ENCODE measurements around the gene CD55.

Gene CD55

GRCh38 chr1:207342332-207342731, 20.9 kb downstream of the CD55 start:
- DNase-seq (ENCODE audit: low read depth in 1 of 2, low spot score in 1 of 2) = no peak
- Histone ChIP-seq H3K4me3 (replicated peaks; ENCODE audit: insufficient read depth, low read length) (no peak overlapping the region), H3K27me3 (ENCODE audit: insufficient read depth, poor library complexity, severe bottlenecking) (no peaks in the 10 kb centered on the region), H3K27ac (replicated peaks) (no peak overlapping the region)
- TF ChIP-seq SPI1 (IDR thresholded peaks at IDR 0.05; ENCODE audit: borderline replicate concordance, low read depth) = no peak
- TF ChIP-seq, protein P1, sequence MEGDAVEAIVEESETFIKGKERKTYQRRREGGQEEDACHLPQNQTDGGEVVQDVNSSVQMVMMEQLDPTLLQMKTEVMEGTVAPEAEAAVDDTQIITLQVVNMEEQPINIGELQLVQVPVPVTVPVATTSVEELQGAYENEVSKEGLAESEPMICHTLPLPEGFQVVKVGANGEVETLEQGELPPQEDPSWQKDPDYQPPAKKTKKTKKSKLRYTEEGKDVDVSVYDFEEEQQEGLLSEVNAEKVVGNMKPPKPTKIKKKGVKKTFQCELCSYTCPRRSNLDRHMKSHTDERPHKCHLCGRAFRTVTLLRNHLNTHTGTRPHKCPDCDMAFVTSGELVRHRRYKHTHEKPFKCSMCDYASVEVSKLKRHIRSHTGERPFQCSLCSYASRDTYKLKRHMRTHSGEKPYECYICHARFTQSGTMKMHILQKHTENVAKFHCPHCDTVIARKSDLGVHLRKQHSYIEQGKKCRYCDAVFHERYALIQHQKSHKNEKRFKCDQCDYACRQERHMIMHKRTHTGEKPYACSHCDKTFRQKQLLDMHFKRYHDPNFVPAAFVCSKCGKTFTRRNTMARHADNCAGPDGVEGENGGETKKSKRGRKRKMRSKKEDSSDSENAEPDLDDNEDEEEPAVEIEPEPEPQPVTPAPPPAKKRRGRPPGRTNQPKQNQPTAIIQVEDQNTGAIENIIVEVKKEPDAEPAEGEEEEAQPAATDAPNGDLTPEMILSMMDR (IDR thresholded peaks at IDR 0.05; ENCODE audit: insufficient read depth, low read length) = no peak
- no peak for TF ChIP-seq POLR2AphosphoS5 (IDR thresholded peaks at IDR 0.05; ENCODE audit: low read depth)
- TF ChIP-seq, protein P2, sequence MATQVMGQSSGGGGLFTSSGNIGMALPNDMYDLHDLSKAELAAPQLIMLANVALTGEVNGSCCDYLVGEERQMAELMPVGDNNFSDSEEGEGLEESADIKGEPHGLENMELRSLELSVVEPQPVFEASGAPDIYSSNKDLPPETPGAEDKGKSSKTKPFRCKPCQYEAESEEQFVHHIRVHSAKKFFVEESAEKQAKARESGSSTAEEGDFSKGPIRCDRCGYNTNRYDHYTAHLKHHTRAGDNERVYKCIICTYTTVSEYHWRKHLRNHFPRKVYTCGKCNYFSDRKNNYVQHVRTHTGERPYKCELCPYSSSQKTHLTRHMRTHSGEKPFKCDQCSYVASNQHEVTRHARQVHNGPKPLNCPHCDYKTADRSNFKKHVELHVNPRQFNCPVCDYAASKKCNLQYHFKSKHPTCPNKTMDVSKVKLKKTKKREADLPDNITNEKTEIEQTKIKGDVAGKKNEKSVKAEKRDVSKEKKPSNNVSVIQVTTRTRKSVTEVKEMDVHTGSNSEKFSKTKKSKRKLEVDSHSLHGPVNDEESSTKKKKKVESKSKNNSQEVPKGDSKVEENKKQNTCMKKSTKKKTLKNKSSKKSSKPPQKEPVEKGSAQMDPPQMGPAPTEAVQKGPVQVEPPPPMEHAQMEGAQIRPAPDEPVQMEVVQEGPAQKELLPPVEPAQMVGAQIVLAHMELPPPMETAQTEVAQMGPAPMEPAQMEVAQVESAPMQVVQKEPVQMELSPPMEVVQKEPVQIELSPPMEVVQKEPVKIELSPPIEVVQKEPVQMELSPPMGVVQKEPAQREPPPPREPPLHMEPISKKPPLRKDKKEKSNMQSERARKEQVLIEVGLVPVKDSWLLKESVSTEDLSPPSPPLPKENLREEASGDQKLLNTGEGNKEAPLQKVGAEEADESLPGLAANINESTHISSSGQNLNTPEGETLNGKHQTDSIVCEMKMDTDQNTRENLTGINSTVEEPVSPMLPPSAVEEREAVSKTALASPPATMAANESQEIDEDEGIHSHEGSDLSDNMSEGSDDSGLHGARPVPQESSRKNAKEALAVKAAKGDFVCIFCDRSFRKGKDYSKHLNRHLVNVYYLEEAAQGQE (IDR thresholded peaks at IDR 0.05; ENCODE audit: insufficient replicate concordance, low read depth) = no peak

DNA sequence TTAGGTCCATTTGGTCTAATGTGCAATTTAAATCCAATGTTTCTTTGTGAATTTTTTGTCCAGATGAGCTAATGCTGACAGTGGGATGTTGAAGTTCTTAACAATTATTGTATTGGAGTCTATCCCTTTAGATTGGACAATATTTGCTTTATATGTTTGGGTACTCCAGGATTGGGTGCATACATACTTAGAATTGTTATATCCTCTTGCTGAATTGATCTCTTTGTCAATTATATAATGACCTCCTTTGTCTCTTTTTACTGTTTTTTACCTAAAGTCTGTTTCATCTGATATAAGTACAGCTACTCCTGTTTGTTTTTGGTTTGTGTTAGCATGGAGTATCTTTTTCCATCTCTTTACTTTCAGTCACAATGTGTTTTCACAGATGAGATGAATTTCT, 22.2 kb downstream of the CD55 start:
- TF ChIP-seq GABPA (IDR thresholded peaks at IDR 0.05; ENCODE audit: low read depth) (no peak), SPI1 (IDR thresholded peaks at IDR 0.05; ENCODE audit: borderline replicate concordance, low read depth) (no peak)
- Histone ChIP-seq H3K4me3 (replicated peaks; ENCODE audit: insufficient read depth, low read length) (no peak overlapping the region), H3K27me3 (ENCODE audit: insufficient read depth, poor library complexity, severe bottlenecking) (no peaks in the 10 kb centered on the region), H3K27ac (replicated peaks) (no peak overlapping the region)
- no peak for DNase-seq (ENCODE audit: low read depth in 1 of 2, low spot score in 1 of 2)

DNA sequence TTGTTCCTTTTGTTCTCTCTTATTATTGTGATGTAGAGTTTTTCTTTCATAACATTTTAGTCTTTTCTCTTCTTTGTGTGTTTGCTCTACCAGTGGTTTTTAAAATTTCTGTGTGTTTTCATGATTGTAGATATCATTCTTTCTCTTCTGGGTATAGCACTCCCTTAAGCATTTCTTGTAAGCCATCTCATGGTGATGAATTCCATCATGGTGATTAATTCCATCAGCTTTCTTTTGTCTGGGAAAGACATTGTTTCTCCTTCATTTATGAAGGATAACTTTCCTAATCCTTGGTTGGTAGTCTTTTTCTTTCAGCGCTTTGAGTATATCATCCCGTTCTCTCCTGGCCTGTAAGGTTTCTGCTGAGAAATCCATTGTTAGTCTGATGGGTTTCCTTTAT, 22.7 kb downstream of the CD55 start:
- no peaks in the 10 kb centered on the region for H3K27me3 ChIP-seq (ENCODE audit: insufficient read depth, poor library complexity, severe bottlenecking)
- TF ChIP-seq SPI1 (IDR thresholded peaks at IDR 0.05; ENCODE audit: borderline replicate concordance, low read depth) = no peak
- TF ChIP-seq, protein P2 (IDR thresholded peaks at IDR 0.05; ENCODE audit: insufficient replicate concordance, low read depth) = no peak
- no peak for TF ChIP-seq POLR2AphosphoS5 (IDR thresholded peaks at IDR 0.05; ENCODE audit: low read depth)
- TF ChIP-seq, protein P1 (IDR thresholded peaks at IDR 0.05; ENCODE audit: insufficient read depth, low read length) = no peak
- no peak for TF ChIP-seq GABPA (IDR thresholded peaks at IDR 0.05; ENCODE audit: low read depth)
- DNase-seq (ENCODE audit: low read depth in 1 of 2, low spot score in 1 of 2) = no peak
- H3K4me3 ChIP-seq (replicated peaks; ENCODE audit: insufficient read depth, low read length) = no peak overlapping the region
- H3K27ac ChIP-seq (replicated peaks) = no peak overlapping the region

DNA sequence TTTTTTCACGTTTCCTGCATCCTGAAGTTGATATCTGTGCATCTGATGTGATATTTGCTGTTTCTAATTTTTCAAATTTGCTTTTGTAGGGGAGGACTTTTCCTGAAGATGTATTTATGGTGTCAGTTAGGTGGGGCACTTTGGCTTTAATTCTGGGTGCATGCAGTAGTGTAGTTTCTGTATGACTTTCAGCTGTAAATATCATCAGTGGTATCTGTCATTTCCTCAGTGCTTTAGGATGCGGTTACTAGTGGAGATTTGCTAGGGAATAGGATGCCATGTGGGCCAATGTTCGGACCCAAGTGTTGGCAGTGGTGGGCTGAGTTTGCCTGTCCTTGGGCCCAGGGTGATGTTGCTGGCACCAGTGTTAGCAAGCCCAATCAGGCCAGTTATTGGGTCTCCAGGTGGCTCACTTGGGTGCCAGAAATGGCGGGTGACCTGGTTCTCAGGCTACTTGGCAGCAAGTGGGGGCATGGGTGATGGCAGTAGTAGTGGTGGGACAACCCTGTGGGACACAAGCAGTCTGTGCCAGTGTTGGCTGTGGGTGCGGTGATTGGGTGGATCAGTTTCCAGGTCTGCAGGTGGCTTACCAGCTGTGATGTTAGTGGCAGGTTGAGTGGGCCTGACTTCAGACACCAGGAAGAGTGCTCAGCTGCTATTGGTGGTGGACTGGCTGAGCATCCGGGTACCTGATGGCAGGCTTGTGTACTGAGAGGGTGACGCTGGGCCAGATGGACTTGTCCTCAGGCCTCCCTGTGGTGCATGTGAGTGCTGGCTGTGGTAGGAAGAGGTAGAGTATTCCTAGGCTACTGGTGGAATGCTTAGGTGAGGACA, 24.4 kb downstream of the CD55 start:
- no peak overlapping the region for H3K4me3 ChIP-seq (replicated peaks; ENCODE audit: insufficient read depth, low read length)
- no peak overlapping the region for H3K27ac ChIP-seq (replicated peaks)
- TF ChIP-seq SPI1 (IDR thresholded peaks at IDR 0.05; ENCODE audit: borderline replicate concordance, low read depth) = no peak

GRCh38 chr1:207346513-207346912, 25.0 kb downstream of the CD55 start:
- H3K27ac ChIP-seq (replicated peaks) = no peak overlapping the region
- H3K4me3 ChIP-seq (replicated peaks; ENCODE audit: insufficient read depth, low read length) = no peak overlapping the region
- no peak for DNase-seq (ENCODE audit: low read depth in 1 of 2, low spot score in 1 of 2)
- TF ChIP-seq SPI1 (IDR thresholded peaks at IDR 0.05; ENCODE audit: borderline replicate concordance, low read depth) = no peak
- TF ChIP-seq, protein P1 (IDR thresholded peaks at IDR 0.05; ENCODE audit: insufficient read depth, low read length) = no peak
- no peak for TF ChIP-seq POLR2AphosphoS5 (IDR thresholded peaks at IDR 0.05; ENCODE audit: low read depth)
- no peaks in the 10 kb centered on the region for H3K27me3 ChIP-seq (ENCODE audit: insufficient read depth, poor library complexity, severe bottlenecking)

More for the DNA sequence above, 24.4 kb downstream of the CD55 start:
- H3K27me3 ChIP-seq (ENCODE audit: insufficient read depth, poor library complexity, severe bottlenecking) = no peaks in the 10 kb centered on the region
- no peak for DNase-seq (ENCODE audit: low read depth in 1 of 2, low spot score in 1 of 2)
